GM21526 (cell line): ENCODE measurements around the gene SLC25A28.
"Not testable (repeated sequence)": the region's sequence is repeated elsewhere in the genome, so short reads cannot be mapped to it uniquely, and the experiment has no call there.

Experiments used
- ATAC-seq: cut with Tn5 transposase; IDR thresholded peaks from one replicate; pipeline ENCODE4 v1.9.1; 2021; ENCODE audit warnings: moderate library complexity; ENCODE audit not compliant: unreplicated experiment, low FRiP score

SLC25A28 gene

DNA sequence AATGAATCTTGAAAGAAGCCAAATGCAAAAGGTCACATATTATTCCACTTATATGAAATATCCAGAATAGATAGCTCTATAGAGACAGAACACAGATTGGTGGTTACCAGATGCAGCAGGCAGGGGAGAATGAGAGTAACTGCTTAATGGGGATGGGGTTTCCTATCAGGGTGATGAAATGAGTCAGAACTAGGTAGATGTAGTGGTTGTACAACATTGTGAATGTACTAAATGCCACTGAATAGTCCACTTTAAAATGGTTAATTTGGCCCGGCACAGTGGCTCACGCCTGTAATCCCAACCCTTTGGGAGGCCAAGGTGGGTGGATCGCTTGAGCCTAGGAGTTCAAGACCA, 9.4 kb upstream of the SLC25A28 start:
- no peak for ATAC-seq

GRCh38 chr10:99628923-99629624, 8.8 kb upstream of the SLC25A28 start:
- no peak for ATAC-seq

- ATAC-seq: not testable (repeated sequence)
Measured at GRCh38 chr10:99625124-99625523, 4.9 kb upstream of the SLC25A28 start.

DNA sequence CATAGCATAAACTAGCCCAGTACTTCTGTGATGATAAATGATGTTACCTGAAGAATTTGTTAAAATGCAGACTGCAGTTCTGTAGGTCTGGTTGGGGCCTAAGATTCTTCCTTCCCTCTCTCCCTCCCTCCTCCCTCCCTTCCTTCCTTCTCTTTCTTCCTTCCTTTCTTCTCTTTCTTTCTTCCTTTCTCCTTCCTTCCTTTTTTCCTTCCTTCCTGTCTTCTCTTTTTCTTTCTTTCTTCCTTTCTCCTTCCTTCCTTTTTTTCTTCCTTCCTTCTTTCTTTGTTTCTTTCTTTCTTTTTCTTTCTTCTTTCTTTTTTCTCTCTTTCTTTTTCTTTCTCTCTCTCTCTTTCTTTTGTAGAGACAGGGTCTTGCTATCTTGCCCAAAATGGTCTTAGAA, 3.7 kb upstream of the SLC25A28 start:
- no peak for ATAC-seq

GRCh38 chr10:99621454-99622251, 1.4 kb upstream of the SLC25A28 start:
- ATAC-seq: no peak

- ATAC-seq: peak; percentile 88
Measured at GRCh38 chr10:99620711-99621453, 643 bp upstream of the SLC25A28 start.

DNA sequence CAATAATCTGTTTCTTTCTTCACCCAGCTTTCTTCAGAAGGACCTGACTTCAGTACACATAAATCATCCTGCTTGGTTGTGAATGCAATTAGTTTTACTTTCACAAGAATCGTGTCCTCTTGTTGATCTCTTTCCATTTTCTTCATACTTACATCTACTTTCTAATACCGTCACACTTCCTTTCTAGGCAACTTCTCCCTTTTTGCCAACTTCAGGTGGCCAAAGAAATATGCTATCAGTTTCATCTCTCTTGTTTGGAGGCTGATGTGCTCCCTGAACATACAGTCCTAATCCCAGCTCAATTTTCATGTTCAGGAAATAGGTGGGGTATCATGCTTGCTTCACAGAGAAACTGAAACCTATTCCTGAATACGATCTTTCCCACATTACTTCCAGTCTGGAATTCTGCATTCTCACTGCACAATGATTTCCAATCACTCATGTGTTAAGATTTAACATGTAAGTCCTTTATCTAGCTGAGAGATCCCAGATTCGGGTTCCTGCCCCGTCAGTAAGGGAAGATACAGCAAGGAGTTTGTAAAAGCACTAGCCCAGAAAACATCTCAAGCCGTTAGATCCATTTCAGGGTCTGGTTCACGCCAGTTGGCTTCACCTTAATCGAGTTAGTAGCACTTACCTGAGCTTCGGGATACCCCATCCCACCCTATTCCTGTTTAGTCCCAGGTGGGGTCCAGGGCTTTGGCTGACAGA, 994 bp downstream of the SLC25A28 start:
- ATAC-seq: no peak

GRCh38 chr10:99617696-99618095, 2.5 kb downstream of the SLC25A28 start:
- no peak for ATAC-seq

DNA sequence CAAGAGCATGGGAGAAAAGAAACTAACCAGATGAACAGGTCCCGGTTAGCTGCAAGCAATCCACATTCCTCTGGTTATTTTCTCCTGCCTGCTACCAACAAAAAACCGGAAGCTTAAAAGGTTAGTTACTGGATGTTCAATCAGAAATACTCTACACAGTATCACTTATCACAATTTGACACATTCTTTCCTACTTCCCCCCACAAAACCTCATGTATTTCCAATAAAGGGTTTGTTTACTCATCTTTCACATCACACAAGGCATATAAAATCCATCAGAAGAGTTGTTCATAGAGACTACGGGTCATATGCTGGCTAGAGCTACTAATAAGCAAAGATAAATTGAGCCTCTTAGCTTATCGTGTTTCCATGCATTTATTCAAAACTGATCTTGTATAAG, 4.8 kb downstream of the SLC25A28 start:
- no peak for ATAC-seq

DNA sequence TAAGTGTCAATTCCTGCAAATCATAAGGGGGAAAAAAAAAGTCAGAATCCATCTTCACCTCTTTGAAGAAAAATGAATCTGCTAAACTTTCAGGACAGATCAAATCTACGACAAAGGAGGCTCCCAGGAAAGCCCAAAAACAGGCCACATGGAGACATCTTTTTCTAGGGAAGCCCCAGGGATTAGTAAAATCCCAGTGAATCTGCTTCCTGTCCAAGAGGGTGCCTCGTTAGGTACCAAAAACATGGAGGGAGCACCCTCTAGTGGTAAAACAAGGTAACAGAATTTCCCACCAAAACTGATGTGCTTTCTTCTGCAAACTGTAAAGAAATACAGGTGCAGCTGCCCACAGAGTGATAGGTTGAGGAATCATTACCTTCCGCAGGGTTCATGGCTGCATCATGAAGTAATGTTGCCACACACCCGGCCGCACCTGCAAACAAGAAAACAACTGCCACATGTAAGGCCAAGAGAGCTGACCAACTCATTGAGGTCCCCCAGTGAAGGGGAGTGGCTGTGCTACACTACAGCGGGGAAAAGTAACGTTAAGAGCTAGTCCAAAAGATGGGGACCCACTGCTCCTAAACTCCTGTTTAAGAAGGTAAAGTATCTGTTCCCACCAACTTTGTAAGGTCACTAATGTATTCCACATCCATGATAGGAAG, 7.9 kb downstream of the SLC25A28 start:
- no peak for ATAC-seq

GRCh38 chr10:99611326-99611725, 8.9 kb downstream of the SLC25A28 start:
- no peak for ATAC-seq

GRCh38 chr10:99610221-99610620, 10.0 kb downstream of the SLC25A28 start:
- ATAC-seq: no peak

DNA sequence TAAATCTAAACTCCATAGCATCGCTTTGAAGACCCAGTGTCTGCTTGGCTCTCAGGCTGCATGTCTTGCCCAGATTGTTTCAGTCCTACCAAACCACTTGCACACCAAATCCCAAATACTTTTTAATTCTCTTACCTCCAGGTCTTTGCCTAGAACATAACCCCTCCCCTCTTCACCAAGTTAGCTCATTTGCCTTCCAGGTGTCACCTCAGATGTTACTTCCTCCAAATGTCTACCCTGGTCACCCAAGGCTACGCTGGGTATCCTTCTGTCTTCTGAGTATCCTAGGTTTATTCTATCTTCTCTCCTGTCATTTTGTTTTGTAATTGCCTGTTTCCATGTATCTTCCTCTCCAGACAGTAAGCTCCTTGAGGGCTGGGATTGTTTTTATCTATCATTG, 11.1 kb downstream of the SLC25A28 start:
- no peak for ATAC-seq

DNA sequence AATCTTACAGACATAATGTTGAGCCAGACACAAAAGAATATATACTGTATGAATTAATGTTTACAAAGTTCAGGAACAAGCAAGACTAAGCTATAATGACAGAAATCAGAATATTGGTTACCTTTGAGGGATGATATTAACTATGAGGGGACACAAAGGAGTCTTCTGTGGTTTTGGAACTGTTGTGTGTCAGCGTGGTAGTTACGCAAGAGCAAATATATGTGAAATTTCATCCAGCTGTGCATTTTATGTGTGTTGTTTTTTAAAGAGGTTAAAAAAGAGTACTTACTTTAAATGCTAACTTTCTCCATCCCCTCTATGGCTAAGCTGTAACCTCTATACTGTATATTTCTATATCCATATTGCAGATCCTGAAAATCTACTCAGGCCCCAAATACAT, 14.9 kb downstream of the SLC25A28 start:
- no peak for ATAC-seq

DNA sequence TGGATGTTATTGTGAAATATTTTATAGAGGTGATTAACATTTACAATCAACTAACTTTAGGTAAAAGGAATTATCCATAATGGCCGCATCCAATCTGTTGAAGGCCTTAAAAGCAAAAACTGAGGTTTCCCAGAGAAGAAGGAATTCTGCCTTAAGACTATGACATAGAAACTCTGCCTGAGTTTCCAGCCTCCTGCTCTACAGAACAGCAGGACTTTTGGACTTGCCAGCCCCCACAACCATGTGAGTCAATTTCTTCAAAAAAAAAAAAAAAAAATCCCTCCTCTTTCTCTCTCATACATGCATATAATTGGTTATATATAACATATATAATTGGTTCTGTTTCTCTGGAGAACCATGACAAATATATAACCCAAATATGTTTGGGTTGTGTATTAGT, 15.4 kb downstream of the SLC25A28 start:
- no peak for ATAC-seq

DNA sequence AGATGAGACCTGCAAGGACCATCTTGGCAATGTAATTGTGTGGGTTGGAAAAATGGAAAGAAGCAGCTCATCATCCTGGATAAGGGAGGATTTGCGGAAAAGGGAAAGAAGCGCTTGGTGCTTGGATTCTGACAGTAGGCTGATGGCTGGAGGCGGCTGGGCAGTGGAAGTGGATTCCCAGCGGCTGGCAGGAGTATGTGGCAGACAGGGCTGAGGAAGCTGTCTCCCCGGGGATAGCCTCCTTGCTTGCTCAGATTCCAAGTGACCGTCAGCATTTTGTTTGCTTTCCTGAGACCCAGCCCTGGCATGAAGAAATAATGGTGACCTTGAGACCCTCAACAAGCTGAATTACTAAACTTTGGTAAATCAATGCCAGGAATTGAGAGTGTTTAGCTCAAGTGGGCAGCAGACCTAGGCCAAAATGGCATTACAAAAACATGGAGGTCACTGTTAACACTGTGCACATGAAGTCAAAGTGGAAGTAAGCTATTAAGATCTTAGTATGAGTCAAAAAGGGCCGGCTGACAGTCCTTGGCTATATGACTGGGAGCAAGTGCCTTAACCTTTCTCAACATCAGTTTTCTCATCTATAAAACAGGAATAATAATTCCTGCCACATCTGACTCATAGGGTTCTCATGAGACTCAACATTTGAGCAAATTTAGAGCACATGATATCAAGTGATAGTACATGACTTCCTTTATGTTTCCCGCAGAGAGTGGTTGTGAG, 21.3 kb downstream of the SLC25A28 start:
- ATAC-seq: no peak

GRCh38 chr10:99598011-99598410, 22.2 kb downstream of the SLC25A28 start:
- ATAC-seq: no peak

- not testable (repeated sequence) for ATAC-seq
Measured at GRCh38 chr10:99596708-99597107, 23.5 kb downstream of the SLC25A28 start.

DNA sequence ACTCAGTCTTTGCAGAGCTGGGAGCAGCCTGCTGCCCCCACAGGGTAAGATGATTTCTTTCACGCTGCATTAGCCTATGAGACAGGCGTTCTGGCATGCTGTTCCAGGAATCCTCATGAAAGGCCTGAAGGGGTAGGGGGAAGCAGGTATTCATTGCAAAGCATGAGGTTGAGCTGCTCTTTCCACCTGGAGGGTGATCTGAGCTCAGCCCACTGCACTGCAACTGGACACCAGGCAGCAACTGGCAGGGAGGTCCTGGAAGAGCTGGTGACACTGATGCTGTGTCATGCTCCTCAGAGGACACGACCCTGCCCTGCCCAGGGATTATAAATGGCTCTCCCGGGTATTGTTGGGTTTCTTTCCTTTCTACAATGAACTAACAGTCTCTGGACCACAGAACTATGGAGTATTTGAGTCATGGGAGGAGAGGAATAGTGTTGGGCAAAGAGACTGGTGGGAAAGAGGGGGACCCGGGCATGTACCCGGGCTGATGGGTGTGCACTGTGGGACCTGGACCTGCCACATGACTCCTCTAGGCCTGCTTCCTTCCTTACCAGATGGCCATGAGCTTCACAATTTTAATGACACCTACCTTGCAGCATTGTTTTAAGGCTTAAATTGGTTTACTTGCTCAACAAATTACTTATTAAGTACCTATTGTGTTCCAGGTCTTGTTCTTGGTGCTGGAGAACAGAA, 24.3 kb downstream of the SLC25A28 start:
- ATAC-seq: no peak
